ENCODE results near the gene QTRT2.

Gene QTRT2

DNA sequence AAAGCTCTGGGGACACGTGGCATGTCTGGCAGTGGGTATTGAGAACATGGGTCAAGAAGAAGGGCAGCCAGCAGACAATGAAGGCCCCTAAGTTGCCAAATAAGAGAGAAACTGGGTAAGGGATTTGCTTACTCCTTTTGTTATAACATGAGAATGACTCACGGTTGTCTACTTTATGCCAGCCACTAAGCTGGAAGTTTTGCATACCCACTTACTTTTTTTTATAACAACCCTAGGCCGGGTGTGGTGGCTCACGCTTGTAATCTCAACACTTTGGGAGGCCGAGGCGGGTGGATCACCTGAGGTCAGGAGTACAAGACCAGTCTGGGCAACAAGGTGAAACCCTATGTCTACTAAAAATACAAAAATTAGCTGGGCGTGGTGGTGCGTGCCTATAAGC is 72.3 kb downstream of the QTRT2 start:
- no peak overlapping the region for H3K4me3 ChIP-seq (ENCODE audit: low read depth, low read length)

DNA sequence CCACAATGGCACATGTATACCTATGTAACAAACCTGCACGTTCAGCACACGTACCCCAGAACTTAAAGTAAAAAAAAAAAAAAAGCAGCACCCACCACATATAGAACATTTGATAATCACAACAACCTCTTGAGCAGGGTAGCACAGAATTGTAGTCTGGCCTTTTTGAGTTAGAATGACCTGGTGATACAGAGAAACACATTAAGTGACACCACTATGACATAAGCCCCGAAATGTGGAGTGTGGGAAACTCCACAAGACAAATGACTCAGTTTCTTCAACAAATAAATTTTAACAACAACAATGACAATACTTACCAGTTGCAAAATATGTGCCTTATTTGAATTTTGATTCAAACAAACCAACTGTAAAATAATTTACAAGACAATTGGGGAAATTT is 76.0 kb downstream of the QTRT2 start:
- no peak overlapping the region for H3K4me3 ChIP-seq (ENCODE audit: low read depth, low read length)
- TF ChIP-seq, protein P1, sequence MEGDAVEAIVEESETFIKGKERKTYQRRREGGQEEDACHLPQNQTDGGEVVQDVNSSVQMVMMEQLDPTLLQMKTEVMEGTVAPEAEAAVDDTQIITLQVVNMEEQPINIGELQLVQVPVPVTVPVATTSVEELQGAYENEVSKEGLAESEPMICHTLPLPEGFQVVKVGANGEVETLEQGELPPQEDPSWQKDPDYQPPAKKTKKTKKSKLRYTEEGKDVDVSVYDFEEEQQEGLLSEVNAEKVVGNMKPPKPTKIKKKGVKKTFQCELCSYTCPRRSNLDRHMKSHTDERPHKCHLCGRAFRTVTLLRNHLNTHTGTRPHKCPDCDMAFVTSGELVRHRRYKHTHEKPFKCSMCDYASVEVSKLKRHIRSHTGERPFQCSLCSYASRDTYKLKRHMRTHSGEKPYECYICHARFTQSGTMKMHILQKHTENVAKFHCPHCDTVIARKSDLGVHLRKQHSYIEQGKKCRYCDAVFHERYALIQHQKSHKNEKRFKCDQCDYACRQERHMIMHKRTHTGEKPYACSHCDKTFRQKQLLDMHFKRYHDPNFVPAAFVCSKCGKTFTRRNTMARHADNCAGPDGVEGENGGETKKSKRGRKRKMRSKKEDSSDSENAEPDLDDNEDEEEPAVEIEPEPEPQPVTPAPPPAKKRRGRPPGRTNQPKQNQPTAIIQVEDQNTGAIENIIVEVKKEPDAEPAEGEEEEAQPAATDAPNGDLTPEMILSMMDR (IDR thresholded peaks at IDR 0.05; ENCODE audit: low read depth, low read length): no peak

More for the DNA sequence above, 72.3 kb downstream of the QTRT2 start:
- TF ChIP-seq, protein P1 (IDR thresholded peaks at IDR 0.05; ENCODE audit: low read depth, low read length): no peak

DNA sequence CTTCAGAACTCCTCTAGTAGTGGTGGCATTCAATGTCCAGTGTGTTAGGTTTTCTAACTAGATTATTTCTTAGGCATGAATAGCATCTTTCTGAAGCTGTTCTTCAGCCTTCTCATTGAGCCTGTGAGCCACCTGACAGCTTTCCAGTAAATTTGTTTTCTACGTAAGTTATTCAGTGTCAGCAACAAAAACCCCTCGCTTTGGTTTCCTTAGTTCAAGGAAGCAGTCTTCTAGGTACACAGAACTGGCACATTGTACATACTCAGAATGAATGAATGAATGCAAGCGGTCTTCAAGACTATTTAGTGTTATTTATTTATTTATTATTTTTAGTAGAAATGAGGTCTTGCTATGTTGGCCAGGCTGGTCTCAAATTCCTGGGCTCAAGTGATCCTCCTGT is 77.4 kb downstream of the QTRT2 start:
- TF ChIP-seq, protein P1 (IDR thresholded peaks at IDR 0.05; ENCODE audit: low read depth, low read length): no peak
- H3K4me3 ChIP-seq (ENCODE audit: low read depth, low read length): no peak overlapping the region
